Activated B cell treated with CpG ODN at 0.5 μM for 24 hours (primary cell): ENCODE data around the gene UBP1. TPM values are rescaled to one million over a fixed set of nuclear protein-coding genes. Genes with fewer than 3 reads are reported as not detected.
"Not testable (repeated sequence)": the region's sequence is repeated elsewhere in the genome, so short reads cannot be mapped to it uniquely, and the experiment has no call there.

Experiments
- ATAC-seq: fragments of 200-7000 bp; cut with Tn5 transposase; one replicate; pipeline ENCODE4 v1.10.0; 2021; ENCODE audit warnings: low read depth, mild to moderate bottlenecking, moderate library complexity
- CTCF ChIA-PET: fragments of 350-600 bp; sonication (Branson Sonifier 250); formaldehyde crosslinking; loops from one replicate; lab custom pipeline; 2021; ENCODE audit warnings: antibody characterized with exemption; lab: Charles Lee
- POLR2A ChIA-PET: fragments of 350-600 bp; sonication (Branson Sonifier 250); formaldehyde crosslinking; loops from one replicate; lab custom pipeline; 2021; ENCODE audit warnings: antibody characterized with exemption; lab: Charles Lee
- DNase-seq: peaks from one replicate; pipeline ENCODE4 v3.0.0; 2022
- H3K27ac Mint-ChIP-seq: one replicate; pipeline ENCODE4 v1.8.0; 2020; ENCODE audit warnings: mixed read lengths
- H3K27me3 Mint-ChIP-seq: one replicate; pipeline ENCODE4 v1.8.0; 2021; ENCODE audit warnings: mixed read lengths
- H3K36me3 Mint-ChIP-seq: one replicate; pipeline ENCODE4 v1.8.0; 2021; ENCODE audit warnings: low read depth, mixed read lengths
- H3K4me1 Mint-ChIP-seq: one replicate; pipeline ENCODE4 v1.8.0; 2021; ENCODE audit warnings: mixed read lengths
- H3K4me3 Mint-ChIP-seq: one replicate; pipeline ENCODE4 v1.8.0; 2020; ENCODE audit warnings: mild to moderate bottlenecking, mixed read lengths
- H3K9me3 Mint-ChIP-seq: one replicate; pipeline ENCODE4 v1.8.0; 2020; ENCODE audit warnings: mixed read lengths
- intact Hi-C: fragments of 100-400 bp; cut with micrococcal nuclease; formaldehyde crosslinking; loops from one replicate; pipeline ENCODE4 v1.15.1; 2024
- total RNA-seq: library from RNA; stranded (reverse); gene quantifications from 2 replicates; pipeline ENCODE4 v1.2.3, GENCODE V29; 2022
- TF ChIP-seq, protein P1 (sequence below): fragments of 200-600 bp; IDR thresholded peaks from one replicate; pipeline ENCODE4 v1.8.0; 2022; ENCODE audit warnings: antibody characterized with exemption, mild to moderate bottlenecking

The UBP1 gene
- total RNA-seq, 1 donor from 2014 or later = 68.6 TPM

DNA sequence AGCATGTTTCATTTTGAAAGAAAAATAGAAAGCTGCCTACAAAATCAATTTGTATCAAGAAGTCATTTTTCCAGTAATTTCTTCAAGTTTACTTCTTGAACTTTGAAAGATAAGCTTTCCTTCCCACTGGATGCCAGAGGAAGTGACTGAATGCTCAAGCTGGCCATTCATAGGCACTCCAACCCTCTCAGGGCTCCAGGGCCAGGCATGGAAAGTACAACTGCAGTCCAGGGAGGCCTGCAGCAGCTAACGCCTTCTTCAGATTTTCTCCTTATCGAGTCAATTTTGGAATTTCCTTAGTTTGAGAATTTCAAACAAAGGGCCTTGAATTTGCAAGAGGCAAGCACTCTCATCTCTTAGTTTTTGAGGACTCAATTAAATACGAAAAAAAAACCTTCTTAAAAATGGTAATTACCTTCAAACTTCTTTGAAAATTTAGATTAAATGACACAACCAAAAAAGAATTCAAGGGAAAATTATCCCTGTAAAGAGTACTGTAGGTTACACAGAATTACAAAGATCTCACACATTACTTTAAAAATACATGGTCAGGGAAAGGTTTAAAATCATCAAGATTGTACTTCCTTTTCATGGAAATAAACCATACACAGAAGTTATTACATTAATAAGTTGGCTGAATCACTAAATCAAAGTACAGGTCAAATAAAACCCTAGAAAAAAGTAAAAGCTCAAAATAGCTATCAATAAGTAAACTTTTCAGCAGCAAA is 2.5 kb downstream of the UBP1 start:
- peak overlapping the region; percentile 88 for H3K4me3 Mint-ChIP-seq
- H3K9me3 Mint-ChIP-seq = no peaks in the 10 kb centered on the region
- peak overlapping the region; percentile 72 for H3K27ac Mint-ChIP-seq
- POLR2A ChIA-PET = interaction anchor here (0.6 to 1.8 kb wide), 3 partner anchors 18 to 1906 kb away, joined by 3 to 6 read pairs (median 4); partner anchors contain the start of gene STT3B
- CTCF ChIA-PET = interaction anchor here (1.6 kb wide), 1 partner anchor 307 kb away, joined by 4 read pairs; no protein-coding TSS in a partner anchor
- DNase-seq (no peak), ATAC-seq (no peak)
- no peaks in the 10 kb centered on the region for H3K27me3 Mint-ChIP-seq
- H3K36me3 Mint-ChIP-seq = peaks cover 10% of the 10 kb centered on the region
- TF ChIP-seq, protein P1, sequence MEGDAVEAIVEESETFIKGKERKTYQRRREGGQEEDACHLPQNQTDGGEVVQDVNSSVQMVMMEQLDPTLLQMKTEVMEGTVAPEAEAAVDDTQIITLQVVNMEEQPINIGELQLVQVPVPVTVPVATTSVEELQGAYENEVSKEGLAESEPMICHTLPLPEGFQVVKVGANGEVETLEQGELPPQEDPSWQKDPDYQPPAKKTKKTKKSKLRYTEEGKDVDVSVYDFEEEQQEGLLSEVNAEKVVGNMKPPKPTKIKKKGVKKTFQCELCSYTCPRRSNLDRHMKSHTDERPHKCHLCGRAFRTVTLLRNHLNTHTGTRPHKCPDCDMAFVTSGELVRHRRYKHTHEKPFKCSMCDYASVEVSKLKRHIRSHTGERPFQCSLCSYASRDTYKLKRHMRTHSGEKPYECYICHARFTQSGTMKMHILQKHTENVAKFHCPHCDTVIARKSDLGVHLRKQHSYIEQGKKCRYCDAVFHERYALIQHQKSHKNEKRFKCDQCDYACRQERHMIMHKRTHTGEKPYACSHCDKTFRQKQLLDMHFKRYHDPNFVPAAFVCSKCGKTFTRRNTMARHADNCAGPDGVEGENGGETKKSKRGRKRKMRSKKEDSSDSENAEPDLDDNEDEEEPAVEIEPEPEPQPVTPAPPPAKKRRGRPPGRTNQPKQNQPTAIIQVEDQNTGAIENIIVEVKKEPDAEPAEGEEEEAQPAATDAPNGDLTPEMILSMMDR = no peak
- intact Hi-C loops = loop anchor here (5.0 to 10.0 kb wide), 2 partner anchors 55 to 863 kb away; partner anchors contain the start of gene DYNC1LI1
- H3K4me1 Mint-ChIP-seq = peaks cover 66% of the 10 kb centered on the region

DNA sequence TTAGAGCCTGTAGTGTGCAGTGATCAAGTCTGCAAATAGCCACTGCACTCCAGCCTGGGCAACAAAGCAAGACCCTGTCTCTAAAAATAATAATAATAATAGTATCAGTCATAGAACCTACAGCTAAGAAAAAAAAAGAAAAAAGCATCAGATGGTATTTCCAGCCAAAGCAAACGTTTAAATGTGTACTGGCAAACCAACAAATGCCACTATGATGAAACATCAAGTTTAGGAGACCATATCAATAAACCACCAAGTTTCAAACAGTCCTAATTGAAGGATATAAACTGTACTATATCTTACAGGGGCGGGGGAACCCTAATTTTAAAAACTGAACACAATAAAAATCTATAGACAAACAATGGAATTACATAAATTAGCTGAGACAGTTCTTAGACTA is 6.4 kb downstream of the UBP1 start:
- TF ChIP-seq, protein P1 = no peak
- intact Hi-C loops = loop anchor here (10.0 kb wide), 1 partner anchor 859 kb away; the partner anchor contains the start of gene DYNC1LI1
- no peaks in the 10 kb centered on the region for H3K27me3 Mint-ChIP-seq
- DNase-seq = no peak
- peak overlapping the region; percentile 3 for H3K4me3 Mint-ChIP-seq
- CTCF ChIA-PET = interaction anchor here (0.9 kb wide), 1 partner anchor 61 kb away, joined by 4 read pairs; no protein-coding TSS in a partner anchor
- peaks cover 86% of the 10 kb centered on the region for H3K4me1 Mint-ChIP-seq
- ATAC-seq = no peak
- POLR2A ChIA-PET = no interaction called here
- no peak overlapping the region for H3K27ac Mint-ChIP-seq
- peaks cover 4% of the 10 kb centered on the region for H3K36me3 Mint-ChIP-seq
- no peaks in the 10 kb centered on the region for H3K9me3 Mint-ChIP-seq

DNA sequence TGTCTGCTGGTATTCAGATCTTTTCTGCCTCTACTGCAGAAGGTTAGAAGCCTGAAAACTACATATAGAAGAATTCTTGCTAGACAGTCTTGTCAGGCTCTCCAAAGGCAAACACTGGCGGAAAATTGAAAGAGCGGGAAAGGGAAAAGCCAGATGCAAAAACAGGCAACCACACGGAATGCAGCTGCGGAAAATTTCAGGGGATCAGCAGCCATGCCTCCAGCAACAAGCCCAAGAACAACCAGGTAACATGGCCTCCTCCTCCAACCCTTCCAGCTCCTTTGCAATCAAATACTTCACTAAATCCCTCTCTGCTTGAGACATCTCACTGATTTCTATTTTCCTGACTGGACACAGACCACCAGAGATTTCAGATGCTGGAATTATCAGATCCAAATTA is 9.6 kb downstream of the UBP1 start:
- ATAC-seq (no peak), DNase-seq (no peak)
- peak overlapping the region; percentile 32 for H3K27ac Mint-ChIP-seq
- CTCF ChIA-PET = no interaction called here
- H3K36me3 Mint-ChIP-seq = peaks cover 3% of the 10 kb centered on the region
- no peaks in the 10 kb centered on the region for H3K27me3 Mint-ChIP-seq
- POLR2A ChIA-PET = interaction anchor here (1.2 kb wide), 1 partner anchor 10 kb away, joined by 3 read pairs; no protein-coding TSS in a partner anchor
- no peaks in the 10 kb centered on the region for H3K9me3 Mint-ChIP-seq
- intact Hi-C loops = loop anchor here (10.0 kb wide), 1 partner anchor 856 kb away; the partner anchor contains the start of gene DYNC1LI1
- H3K4me3 Mint-ChIP-seq = no peak overlapping the region
- H3K4me1 Mint-ChIP-seq = peaks cover 69% of the 10 kb centered on the region
- TF ChIP-seq, protein P1 = no peak

DNA sequence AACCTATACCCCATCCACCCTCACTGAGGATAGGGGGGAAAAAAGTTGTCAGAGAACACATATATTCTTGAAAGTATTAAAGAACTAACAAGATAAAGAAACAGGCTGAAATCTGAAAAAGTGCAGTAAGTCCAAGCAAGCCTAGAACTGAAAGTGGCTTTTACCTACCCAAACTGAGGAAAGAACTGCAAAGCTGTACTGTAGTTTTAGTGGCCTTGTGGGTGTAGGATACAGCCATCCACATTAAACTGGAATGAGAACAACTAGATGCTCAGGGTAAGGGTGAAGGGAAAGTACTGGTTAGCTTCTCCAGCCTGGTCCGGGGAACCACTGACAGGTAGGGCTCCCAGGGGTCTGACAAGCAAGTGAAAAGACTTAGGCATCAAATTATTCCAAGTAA is 10.1 kb downstream of the UBP1 start:
- intact Hi-C loops = loop anchor here (10.0 kb wide), 1 partner anchor 855 kb away; the partner anchor contains the start of gene DYNC1LI1
- Mint-ChIP-seq H3K4me1 (peaks cover 65% of the 10 kb centered on the region), H3K4me3 (peak overlapping the region; percentile 11), H3K36me3 (peaks cover 8% of the 10 kb centered on the region), H3K27me3 (no peaks in the 10 kb centered on the region), H3K9me3 (no peaks in the 10 kb centered on the region), H3K27ac (no peak overlapping the region)
- no peak for ATAC-seq
- TF ChIP-seq, protein P1 = no peak
- no peak for DNase-seq
- POLR2A ChIA-PET = interaction anchor here (1.2 kb wide), 1 partner anchor 11 kb away, joined by 3 read pairs; no protein-coding TSS in a partner anchor
- CTCF ChIA-PET = interaction anchor here (2.0 kb wide), 1 partner anchor 57 kb away, joined by 5 read pairs; no protein-coding TSS in a partner anchor

DNA sequence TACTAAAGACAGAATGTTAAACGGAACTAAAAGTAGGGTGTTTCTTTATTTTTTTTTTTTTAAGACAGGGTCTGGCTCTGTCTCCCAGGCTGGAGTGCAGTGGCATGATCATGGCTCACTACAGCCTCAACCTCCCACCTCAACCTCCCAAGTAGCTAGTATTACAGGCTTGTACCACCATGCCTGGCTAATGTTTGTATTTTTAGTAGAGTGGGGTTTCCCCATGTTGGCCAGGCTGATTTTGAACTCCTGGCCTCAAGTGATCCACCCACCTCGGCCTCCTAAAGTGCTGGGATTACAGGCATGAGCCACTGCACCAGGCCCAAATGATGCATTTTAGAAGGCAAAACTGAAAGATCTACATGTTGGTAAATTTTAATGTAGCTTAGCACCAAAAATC is 10.9 kb downstream of the UBP1 start:
- H3K4me3 Mint-ChIP-seq, H3K27ac Mint-ChIP-seq, ATAC-seq, DNase-seq, H3K9me3 Mint-ChIP-seq, intact Hi-C loops, H3K27me3 Mint-ChIP-seq: not testable (repeated sequence)
- peaks cover 64% of the 10 kb centered on the region for H3K4me1 Mint-ChIP-seq
- POLR2A ChIA-PET = interaction anchor here (1.2 kb wide), 1 partner anchor 12 kb away, joined by 3 read pairs; no protein-coding TSS in a partner anchor
- CTCF ChIA-PET = interaction anchor here (2.0 kb wide), 1 partner anchor 56 kb away, joined by 5 read pairs; no protein-coding TSS in a partner anchor
- H3K36me3 Mint-ChIP-seq = peaks cover 16% of the 10 kb centered on the region
